H1 (cell line): ENCODE measurements around the gene TMUB1. TPM values are rescaled to one million over a fixed set of nuclear protein-coding genes. Genes with fewer than 3 reads are reported as not detected.

Source experiments
- USF2 ChIP-seq: IDR thresholded peaks from 2 replicates; pipeline ENCODE4 v1.6.1; 2011; ENCODE audit warnings: low read length, improper control_type of control experiment
- polyA plus RNA-seq, 7 experiments: library from polyadenylated mRNA; depleted of rRNA in 3 of 7; stranded (reverse) in 5 of 7; unstranded in 2 of 7; fragments of >200 nt in 5 of 7; fragments of 200-250 nt in 2 of 7; gene quantifications; 1 replicate in 5 of 7; 2 replicates in 1 of 7; 4 replicates in 1 of 7; pipeline versions ENCODE4 v1.2.1 to v1.2.3, GENCODE V29; 2011 to 2013; ENCODE audit warnings: missing spikeins in 2 of 7, mixed read lengths in 2 of 7
- total RNA-seq: library from RNA; stranded (reverse); fragmentation: NEBNext Ultra II Directional; extraction: Animal tissue kit (Norgen Biotek cat#: 25700); gene quantifications from 2 replicates; pipeline ENCODE4 v1.2.1, GENCODE V29; 2021

TMUB1 gene
- total and polyA plus RNA-seq, 2 of the 8 experiments (the other 6 are each of a cell fraction or from before 2014, with no cell fraction given), result 41.4 to 56.2 TPM

GRCh38 chr7:151091988-151092387 lies 8.7 kb upstream of the TMUB1 start (continued):
- no peak for TF ChIP-seq USF2
